ENCODE data around the gene MT1X.

The MT1X gene

DNA sequence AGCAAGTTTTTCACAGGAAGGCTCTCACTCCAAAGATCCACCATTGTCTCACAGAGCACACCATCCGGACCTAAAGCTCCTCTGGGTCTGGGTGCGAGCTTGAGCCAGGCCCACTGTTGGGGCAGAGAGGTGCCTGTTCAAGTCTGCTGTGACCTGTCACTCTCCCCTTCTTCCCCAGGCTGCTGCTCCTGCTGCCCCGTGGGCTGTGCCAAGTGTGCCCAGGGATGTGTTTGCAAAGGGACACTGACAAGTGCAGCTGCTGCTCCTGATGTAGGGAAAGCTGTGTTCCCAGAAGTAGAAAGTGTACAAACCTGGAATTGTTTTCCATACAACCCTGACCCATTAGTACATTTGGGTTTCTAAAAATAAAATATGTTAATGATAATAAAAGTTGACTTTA, 4.8 kb upstream of the MT1X start:
- no peak for TF ChIP-seq EZH2phosphoT487 (IDR thresholded peaks at IDR 0.05; ENCODE audit: low read depth)
- TF ChIP-seq, protein P1, sequence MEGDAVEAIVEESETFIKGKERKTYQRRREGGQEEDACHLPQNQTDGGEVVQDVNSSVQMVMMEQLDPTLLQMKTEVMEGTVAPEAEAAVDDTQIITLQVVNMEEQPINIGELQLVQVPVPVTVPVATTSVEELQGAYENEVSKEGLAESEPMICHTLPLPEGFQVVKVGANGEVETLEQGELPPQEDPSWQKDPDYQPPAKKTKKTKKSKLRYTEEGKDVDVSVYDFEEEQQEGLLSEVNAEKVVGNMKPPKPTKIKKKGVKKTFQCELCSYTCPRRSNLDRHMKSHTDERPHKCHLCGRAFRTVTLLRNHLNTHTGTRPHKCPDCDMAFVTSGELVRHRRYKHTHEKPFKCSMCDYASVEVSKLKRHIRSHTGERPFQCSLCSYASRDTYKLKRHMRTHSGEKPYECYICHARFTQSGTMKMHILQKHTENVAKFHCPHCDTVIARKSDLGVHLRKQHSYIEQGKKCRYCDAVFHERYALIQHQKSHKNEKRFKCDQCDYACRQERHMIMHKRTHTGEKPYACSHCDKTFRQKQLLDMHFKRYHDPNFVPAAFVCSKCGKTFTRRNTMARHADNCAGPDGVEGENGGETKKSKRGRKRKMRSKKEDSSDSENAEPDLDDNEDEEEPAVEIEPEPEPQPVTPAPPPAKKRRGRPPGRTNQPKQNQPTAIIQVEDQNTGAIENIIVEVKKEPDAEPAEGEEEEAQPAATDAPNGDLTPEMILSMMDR (IDR thresholded peaks at IDR 0.05; ENCODE audit: low read depth, low read length) = no peak
- Histone ChIP-seq H3K27ac (ENCODE audit: low read length) (no peak overlapping the region), H3K4me2 (ENCODE audit: low read length) (no peak overlapping the region), H3K27me3 (ENCODE audit: low read depth, low read length) (peaks cover 3% of the 10 kb centered on the region; the same call in 1 of the 2 replicates), H3K9me3 (ENCODE audit: insufficient read depth, low read length) (no peaks in the 10 kb centered on the region), H4K20me1 (ENCODE audit: insufficient read depth, low read length) (no peaks in the 10 kb centered on the region), H3K79me2 (ENCODE audit: low read length) (no peaks in the 10 kb centered on the region), H3K36me3 (replicated peaks; ENCODE audit: low read depth, low read length) (no peaks in the 10 kb centered on the region), H3K4me3 (ENCODE audit: low read length) (no peak overlapping the region), H2AFZ (ENCODE audit: low read depth, low read length) (no peak overlapping the region), H3K4me1 (ENCODE audit: low read length) (peaks cover 4% of the 10 kb centered on the region; the same call in 1 of the 2 replicates), H3K9ac (ENCODE audit: low read length) (no peak overlapping the region)

DNA sequence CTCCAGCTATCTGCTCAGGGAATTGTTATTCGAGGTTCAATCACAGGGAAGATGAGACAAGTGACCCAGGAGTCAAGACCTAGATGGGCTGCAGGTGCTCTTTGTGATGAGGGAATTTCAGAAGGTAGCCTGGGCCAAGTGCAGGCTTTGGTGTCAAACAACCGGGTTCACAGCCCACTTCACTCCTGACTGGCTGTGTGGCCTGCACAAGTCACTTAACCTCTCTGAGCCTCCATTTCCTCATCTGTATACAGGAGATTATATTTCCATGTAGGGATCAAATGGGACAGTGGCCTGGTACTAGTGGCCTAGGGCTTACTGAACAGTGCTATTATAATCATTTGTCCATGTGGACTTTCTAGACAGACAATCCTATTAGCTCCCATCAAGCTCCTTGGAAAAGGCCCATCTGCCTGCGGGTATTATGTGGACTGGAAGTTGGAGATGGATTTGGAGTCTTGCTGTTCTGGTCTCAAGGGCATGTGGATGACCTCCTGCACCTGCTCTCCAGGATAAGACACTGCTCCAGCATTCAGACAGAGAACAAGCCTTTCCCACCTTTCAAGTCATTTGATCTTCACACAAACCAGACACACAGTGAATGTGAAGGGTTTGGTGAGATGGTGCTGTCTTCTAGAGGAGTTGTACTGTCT, 3.1 kb upstream of the MT1X start:
- peaks cover 14% of the 10 kb centered on the region for H3K4me1 ChIP-seq (ENCODE audit: low read length)
- no peak overlapping the region for H3K4me3 ChIP-seq (ENCODE audit: low read length)
- no peak overlapping the region for H2AFZ ChIP-seq (ENCODE audit: low read depth, low read length)
- no peak overlapping the region for H3K9ac ChIP-seq (ENCODE audit: low read length)
- TF ChIP-seq, protein P1 (IDR thresholded peaks at IDR 0.05; ENCODE audit: low read depth, low read length) = no peak
- TF ChIP-seq EZH2phosphoT487 (IDR thresholded peaks at IDR 0.05; ENCODE audit: low read depth) = no peak
- H3K79me2 ChIP-seq (ENCODE audit: low read length) = no peaks in the 10 kb centered on the region
- H3K9me3 ChIP-seq (ENCODE audit: insufficient read depth, low read length) = no peaks in the 10 kb centered on the region
- H3K4me2 ChIP-seq (ENCODE audit: low read length) = no peak overlapping the region
- no peaks in the 10 kb centered on the region for H3K36me3 ChIP-seq (replicated peaks; ENCODE audit: low read depth, low read length)
- no peaks in the 10 kb centered on the region for H4K20me1 ChIP-seq (ENCODE audit: insufficient read depth, low read length)
- H3K27ac ChIP-seq (ENCODE audit: low read length) = no peak overlapping the region
- H3K27me3 ChIP-seq (ENCODE audit: low read depth, low read length) = peaks cover 3% of the 10 kb centered on the region; the same call in 1 of the 2 replicates

DNA sequence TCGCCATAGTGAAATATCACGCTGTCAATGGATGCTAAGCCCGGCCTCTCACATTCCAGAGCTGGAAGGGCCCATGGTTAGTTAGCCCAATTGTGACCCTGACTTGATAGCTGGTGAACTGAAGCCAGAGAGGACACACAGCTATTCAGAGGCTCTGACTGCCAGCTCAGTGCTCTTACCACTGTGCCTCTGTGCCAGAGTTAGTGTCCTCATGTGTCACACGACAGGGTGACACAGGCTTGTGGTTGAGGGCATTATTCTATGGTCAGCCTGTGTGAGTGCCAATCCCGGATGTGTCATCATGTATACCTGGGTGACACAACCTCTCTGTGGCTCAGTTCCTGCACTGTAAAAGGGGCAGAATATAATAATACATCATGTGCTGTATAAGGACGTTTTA, 2.5 kb upstream of the MT1X start:
- H3K79me2 ChIP-seq (ENCODE audit: low read length) = no peaks in the 10 kb centered on the region
- H2AFZ ChIP-seq (ENCODE audit: low read depth, low read length) = no peak overlapping the region
- TF ChIP-seq EZH2phosphoT487 (IDR thresholded peaks at IDR 0.05; ENCODE audit: low read depth) = no peak
- TF ChIP-seq, protein P1 (IDR thresholded peaks at IDR 0.05; ENCODE audit: low read depth, low read length) = no peak
- H3K27me3 ChIP-seq (ENCODE audit: low read depth, low read length) = peaks cover 3% of the 10 kb centered on the region; the same call in 1 of the 2 replicates
- no peak overlapping the region for H3K27ac ChIP-seq (ENCODE audit: low read length)
- no peaks in the 10 kb centered on the region for H3K9me3 ChIP-seq (ENCODE audit: insufficient read depth, low read length)
- H3K4me2 ChIP-seq (ENCODE audit: low read length) = no peak overlapping the region
- no peaks in the 10 kb centered on the region for H3K36me3 ChIP-seq (replicated peaks; ENCODE audit: low read depth, low read length)
- H3K9ac ChIP-seq (ENCODE audit: low read length) = no peak overlapping the region
- H3K4me1 ChIP-seq (ENCODE audit: low read length) = peaks cover 14% of the 10 kb centered on the region
- H3K4me3 ChIP-seq (ENCODE audit: low read length) = no peak overlapping the region
- H4K20me1 ChIP-seq (ENCODE audit: insufficient read depth, low read length) = no peaks in the 10 kb centered on the region

DNA sequence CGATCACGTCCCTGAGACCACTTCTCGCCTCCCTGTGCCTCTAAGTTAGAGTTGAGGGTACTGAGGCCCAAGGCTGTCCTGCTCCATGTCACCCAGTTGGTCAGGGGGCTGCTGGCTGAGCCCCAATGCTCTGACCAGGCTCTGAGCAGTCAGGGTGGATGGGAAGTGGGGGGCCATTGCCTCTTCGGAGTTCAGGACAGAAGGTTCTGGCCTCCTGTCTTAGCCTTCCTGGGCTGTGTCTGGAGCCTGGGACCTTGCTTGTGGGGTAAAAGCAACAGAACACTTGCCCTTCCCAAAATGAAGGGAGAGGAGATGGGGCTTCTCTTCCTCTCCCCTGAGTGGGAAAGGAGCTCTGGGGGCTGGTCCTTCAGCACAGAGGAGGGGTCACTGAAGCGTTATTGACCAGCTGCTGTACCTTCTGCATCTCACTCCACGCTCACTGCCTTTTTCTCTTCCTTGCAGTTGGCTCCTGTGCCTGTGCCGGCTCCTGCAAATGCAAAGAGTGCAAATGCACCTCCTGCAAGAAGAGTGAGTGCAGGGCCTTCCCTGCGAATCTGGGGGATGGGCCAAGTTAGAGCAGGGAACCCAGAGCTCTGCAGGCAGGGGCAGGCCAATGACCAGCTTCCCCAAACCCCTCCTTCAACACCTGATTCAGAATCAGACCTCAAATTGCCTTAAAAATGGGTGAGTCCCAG, 580 bp downstream of the MT1X start:
- H3K4me2 ChIP-seq (ENCODE audit: low read length) = peak overlapping the region; percentile 99
- H3K9ac ChIP-seq (ENCODE audit: low read length) = peak overlapping the region; percentile 78
- no peaks in the 10 kb centered on the region for H3K9me3 ChIP-seq (ENCODE audit: insufficient read depth, low read length)
- H2AFZ ChIP-seq (ENCODE audit: low read depth, low read length) = peak overlapping the region; percentile 79
- H3K4me3 ChIP-seq (ENCODE audit: low read length) = peak overlapping the region; percentile 94
- H3K36me3 ChIP-seq (replicated peaks; ENCODE audit: low read depth, low read length) = no peaks in the 10 kb centered on the region
- H3K27ac ChIP-seq (ENCODE audit: low read length) = no peak overlapping the region
- no peaks in the 10 kb centered on the region for H3K79me2 ChIP-seq (ENCODE audit: low read length)
- H4K20me1 ChIP-seq (ENCODE audit: insufficient read depth, low read length) = no peaks in the 10 kb centered on the region
- TF ChIP-seq, protein P1 (IDR thresholded peaks at IDR 0.05; ENCODE audit: low read depth, low read length) = no peak
- no peak for TF ChIP-seq EZH2phosphoT487 (IDR thresholded peaks at IDR 0.05; ENCODE audit: low read depth)
- no peaks in the 10 kb centered on the region for H3K27me3 ChIP-seq (ENCODE audit: low read depth, low read length)
- peaks cover 14% of the 10 kb centered on the region for H3K4me1 ChIP-seq (ENCODE audit: low read length)
